NOMO-1 treated with DMSO at 0.1 percent for 48 hours (cell line): ENCODE results near the gene KDM1A.
"Not testable (repeated sequence)": the region's sequence is repeated elsewhere in the genome, so short reads cannot be mapped to it uniquely, and the experiment has no call there.

ENCODE experiments used
- DNase-seq: peaks from one replicate; lab custom pipeline; 2025; ENCODE audit not compliant: unreplicated experiment; lab: John Stamatoyannopoulos, UW

KDM1A gene

DNA sequence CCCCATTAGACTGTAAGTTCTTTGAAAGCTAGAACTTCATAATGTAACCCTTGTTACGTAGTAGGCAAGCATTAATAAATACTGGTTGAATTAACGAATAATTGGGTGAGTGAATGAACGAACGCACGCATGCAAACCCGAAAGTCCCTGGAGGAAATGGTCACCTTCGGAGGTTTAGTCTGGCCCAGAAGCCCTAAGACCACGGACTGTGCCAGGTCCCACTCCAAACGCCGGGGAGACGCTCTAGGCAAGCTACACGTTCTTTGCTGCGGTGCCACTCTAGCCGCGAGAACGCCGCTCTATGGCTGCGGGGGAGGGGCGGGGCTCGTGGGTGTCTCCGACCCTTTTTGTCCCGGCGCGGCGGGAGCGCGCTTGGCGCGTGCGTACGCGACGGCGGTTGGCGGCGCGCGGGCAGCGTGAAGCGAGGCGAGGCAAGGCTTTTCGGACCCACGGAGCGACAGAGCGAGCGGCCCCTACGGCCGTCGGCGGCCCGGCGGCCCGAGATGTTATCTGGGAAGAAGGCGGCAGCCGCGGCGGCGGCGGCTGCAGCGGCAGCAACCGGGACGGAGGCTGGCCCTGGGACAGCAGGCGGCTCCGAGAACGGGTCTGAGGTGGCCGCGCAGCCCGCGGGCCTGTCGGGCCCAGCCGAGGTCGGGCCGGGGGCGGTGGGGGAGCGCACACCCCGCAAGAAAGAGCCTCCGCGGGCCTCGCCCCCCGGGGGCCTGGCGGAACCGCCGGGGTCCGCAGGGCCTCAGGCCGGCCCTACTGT is at the start of gene KDM1A:
KDM1A (plus strand) TSS at position 375 of the 769 bp plus-strand sequence; CDS start at position 504, 129 bp downstream.
- peak; percentile 93 for DNase-seq

DNA sequence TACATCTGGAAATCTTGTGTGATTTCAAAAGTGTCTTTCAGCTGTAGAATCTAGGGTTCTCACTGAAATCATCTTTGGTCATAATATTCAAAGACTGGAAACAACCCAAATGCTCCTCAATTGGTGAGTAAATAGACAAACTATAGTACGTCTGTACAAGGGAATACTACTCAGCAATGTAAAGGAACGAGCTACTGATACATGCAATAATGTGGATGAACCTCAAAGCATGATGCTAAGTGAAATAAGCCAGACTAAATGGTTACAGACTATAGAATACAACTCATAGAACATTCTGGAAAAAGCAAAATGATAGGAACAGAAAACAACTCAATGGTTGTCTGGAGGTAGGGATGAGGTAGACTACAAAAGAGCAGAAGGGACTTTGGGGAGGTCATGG is 49.2 kb upstream of the KDM1A start:
- no peak for DNase-seq

DNA sequence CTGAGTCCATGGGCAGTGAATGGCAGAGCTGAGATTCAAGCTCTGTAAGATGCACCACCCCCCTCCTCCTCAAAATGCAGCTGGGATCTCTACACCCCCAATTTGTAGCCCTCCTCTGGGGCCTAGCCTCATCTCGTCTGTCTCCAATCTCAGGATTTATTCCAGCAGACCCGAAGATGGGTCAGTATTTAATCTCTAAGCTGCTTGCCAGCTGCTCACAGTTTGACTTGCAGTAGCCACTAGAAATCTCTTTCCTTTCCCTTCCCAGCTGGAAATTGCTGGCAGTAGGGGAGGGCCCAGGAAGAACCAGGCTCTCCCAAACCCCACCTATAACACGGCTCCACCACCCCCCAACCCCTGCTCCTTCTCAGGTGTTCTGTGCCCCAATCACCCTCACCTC is 48.1 kb upstream of the KDM1A start:
- DNase-seq = no peak

DNA sequence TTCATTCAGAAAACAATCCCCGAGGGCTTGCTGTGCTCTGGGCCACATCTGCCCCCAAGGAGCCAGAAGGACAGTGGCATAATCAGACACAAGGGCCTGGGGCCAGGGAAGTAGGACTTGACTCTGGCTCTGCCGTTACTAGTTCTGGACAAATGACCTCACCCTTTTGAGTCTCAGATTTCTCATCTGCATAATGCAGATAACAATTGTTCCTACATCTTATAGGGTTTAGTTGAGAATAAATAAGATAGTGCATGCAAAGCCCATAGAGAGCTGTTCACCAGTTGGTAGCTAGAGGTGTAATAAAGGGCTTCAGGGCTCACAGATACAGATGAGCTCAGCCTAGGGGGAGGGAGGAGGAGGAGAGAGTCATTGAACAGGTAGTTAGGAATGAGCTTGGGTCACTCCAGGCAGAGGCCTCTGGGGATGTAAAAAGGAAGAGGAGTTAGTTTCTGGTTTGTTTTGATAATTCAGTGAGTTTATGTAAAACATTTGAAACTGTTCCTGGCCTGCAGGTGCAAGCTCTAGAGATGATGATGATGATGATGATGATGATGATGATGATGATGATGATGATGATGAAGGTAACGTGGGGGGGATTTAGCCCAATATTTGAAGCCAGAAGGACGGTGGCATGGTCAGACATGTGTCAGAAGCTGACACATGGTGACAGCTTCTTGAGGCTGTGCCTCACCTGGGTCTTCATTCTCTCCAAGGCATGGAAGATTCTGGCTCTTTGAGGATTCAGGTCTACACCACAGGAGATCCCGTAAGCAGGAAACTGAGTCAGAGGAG is 47.5 kb upstream of the KDM1A start:
- no peak for DNase-seq

DNA sequence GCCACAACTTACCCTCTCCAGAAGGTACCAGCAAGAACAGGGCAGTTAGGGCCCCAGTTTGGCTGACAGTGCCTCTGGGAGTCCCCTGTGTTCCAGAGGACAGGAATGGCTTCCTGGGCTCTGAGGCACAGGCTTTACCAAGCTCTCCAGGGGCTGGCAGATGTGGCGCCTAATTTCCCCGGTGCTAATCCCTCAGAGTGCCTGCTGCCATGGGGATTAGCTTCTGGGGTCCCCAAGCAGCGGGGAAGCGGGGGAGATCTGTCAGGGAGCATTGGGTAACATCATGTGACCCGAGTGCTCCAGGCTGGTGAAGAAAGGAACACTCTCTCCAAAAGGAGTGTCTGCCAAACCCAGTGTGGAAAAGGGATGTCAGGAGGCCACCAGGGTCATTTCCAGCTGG is 46.5 kb upstream of the KDM1A start, which contains the start of gene LACTBL1:
LACTBL1 (minus strand) TSS at position 107 of the 400 bp plus-strand sequence. CDS start 550 bp downstream, outside the sequence.
- DNase-seq = no peak

DNA sequence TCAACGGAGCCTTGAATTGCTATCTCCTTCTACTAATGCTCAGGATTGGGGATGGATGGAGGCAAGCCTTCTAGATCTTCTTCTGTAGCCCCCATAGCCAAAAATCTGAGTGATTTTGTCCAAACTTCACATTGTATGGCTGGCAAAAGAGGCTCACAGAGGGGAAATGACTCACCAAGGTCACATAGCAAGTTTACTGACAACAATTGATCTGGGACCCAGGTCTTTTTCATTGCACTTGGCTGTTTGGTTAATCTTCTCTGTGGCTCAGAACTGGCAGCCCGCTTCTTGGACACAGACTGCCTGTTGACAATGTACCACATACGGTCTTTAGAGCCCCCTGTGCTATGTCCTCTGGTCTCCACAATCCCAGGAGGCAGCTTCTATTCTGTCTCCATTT is 43.6 kb upstream of the KDM1A start:
- no peak for DNase-seq

DNA sequence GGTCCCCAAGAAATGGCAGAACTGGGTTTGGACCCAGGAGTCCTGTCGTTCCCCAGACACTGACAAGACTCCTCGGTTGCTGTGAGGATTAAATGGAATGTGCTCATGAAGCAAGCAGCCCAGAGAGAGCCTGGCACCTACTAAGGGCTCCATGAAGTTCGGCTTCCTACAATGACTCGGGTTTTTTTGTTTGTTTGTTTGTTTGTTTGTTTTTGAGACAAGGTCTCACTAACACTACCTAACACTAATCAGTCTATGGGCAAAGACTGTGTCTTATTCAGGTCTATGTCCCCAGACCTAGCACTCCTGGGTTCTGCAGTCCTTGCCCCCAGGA is 43.2 kb upstream of the KDM1A start:
- DNase-seq = no peak

DNA sequence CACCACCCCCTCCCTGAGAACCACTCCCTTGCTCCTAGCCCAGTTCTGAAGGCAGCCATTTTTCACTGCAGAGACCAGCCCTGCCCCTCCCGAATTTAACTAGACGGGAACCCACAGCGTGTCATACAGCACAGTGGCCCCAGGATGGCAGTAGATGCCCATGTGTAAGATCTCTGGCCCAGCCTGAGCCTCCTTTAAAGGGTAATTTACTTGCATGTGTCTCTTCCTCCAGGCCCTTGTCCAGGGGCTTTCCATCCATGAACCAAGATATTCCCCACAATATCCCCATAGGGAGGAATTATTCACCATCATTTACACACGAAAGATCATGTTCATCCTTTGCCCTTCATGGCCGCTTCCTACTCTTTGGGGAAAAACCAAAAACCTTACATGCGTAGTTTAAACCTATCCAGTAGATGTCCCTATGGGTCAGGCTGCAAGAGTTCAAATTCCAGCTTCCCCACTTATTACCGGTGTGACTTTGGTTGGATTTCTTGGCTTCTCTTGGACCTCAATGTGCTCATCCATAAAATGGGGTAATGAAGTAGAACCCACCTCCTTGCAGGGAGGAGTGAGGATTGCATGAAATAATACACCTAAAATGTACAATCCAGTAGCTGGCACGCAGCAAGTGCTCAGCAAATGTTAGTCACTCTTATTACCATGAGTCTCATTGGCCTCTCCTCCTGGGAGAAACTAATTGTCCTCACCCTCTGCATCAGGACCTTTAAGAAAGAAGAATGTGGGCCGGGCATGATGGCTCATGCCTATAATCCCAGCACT is 42.6 kb upstream of the KDM1A start:
- peak; percentile 72 for DNase-seq

DNA sequence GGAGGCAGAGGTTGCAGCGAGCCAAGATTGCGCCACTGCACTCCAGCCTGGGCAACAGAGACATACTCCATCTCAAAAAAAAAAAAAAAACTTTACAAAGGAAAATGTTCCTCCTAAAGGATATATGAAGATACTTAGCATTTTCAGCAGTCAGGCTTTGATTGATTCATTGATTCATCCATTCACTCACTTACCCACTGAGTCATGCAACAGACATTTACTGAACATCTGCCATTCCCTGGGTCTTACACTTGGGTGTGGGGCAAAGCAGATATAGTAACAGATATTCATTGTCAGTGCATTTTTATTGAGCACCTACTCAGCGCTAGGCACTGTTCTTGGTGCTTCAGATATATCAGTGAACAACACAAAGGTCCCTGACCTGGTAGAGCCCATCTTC is 41.0 kb upstream of the KDM1A start:
- no peak for DNase-seq

DNA sequence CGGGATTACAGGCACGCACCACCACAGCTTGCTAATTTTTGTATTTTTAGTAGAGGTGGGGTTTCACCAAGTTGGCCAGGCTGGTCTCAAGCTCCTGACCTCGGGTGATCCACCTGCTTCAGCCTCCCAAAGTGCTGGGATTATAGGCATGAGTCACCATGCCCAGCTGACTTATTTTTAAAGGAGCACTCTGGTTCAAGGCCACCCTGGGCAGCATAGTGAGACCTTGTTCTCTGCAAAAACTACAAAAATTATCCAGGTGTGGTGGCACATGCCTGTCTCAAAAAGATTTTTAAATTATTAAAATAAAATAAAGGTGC is 38.8 kb upstream of the KDM1A start:
- not testable (repeated sequence) for DNase-seq

DNA sequence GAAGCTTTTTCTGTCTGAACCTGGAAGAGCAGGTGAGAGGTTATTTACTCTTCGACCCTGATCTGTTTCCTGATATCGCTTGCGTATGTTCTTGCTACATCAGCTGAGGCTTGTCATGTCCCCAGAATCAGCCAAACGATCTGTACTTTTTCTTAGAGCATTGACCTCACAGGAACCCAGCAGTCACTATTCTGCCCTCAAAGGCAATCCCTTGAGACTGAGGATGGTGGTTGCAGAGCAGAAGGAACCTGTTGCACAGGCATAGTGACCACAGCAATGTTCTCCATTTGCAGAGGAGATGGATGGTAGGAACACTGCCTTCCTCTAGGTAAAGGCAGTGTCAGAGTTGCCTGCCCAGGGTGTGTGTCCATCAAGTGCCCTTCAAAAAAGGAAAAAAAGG is 35.3 kb upstream of the KDM1A start:
- no peak for DNase-seq

DNA sequence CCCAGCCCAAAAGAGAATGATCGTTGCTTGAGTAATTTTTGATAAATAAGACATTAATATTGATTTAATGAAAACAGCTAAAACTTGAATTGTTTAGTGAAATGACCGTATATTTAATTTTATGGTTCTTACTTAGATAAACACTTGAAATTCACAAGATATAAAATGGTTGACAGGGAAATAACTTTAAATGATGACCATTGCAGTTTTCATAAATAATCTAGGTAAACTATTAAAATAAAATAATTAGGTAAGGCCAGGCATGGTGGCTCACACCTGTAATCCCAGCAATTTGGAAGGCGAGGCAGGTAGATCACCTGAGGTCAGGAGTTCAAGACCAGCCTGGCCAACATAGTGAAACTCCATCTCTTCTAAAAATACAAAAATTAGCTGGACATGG is 26.9 kb upstream of the KDM1A start:
- DNase-seq = not testable (repeated sequence)

DNA sequence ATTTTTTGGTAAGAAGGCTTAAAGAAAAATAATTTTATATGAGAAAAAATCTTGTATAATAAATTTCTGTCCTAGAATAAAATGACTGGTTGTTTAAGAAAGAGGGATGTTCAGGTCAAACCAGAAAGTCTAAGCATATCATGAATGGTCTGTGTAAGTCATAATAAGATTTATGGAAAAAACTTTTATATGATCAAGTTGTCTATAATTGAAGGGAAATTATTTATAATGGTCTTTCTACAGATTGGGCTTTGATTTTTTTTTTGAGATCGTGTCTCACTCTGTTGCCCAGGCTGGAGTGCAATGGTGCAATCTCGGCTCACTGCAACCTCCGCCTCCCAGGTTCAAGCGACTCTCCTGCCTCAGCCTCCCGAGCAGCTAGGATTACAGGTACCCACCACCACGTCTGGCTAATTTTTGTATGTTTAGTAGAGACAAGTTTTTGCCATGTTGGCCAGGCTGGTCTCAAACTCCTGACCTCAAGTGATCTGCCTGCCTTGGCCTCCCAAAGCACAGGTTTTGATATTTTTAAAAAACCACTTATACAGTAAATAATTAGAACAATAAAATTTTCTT is 26.0 kb upstream of the KDM1A start:
- not testable (repeated sequence) for DNase-seq

DNA sequence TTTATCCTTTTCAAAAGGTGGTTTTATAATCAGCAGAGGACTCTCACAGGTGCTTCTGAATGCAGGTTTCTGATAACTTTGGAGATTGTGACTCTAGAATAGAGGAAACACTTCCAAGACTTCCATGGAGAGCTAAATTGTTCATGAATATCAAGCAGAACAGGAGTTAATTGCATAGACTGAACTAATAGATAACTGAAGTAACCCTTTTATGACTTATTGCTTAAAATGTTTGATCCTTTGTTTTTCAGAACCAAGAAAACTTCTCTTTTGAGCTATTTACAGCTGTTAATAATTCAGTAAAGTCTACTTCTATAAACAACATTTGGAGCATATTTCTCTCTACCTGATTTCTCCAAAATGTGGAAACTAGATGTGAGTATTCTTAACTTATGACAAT is 23.5 kb upstream of the KDM1A start:
- DNase-seq = no peak

DNA sequence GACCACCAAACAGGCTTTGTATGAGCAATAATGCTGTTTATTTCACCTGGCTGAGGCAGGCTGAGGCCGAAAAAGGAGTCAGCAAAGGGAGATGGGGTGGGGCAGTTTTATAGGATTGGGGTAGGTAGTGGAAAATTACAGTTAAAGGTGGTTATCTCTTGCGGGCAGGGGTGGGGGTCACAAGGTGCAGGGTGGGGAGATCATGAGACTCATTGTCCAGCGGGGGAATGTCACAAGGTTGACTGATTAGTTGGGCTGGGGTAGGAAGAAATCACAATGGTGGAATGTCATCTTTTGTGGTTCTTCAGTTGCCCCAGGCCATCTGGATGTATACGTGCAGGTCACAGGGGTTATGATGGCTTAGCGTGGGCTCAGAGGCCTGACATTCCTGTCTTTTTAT is 21.7 kb upstream of the KDM1A start:
- not testable (repeated sequence) for DNase-seq

DNA sequence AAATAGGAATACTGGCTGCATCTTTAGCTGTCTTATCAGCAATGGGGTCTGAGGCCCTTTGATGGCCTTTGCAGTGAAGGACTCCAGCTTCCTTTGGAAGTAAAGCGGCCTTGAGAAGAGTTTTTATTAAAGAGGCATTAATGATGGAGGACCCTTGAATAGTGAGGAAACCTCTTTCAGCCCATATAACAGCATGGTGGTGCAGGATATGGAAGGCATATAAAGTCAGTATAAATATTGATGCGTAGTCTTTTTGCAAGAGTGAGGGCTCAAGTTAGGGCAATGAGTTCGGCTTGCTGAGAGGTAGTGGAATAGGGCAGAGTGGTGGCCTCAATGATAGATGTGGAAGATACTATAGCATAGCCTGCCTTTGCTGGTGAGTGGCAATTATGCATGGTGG is 19.1 kb upstream of the KDM1A start:
- not testable (repeated sequence) for DNase-seq

DNA sequence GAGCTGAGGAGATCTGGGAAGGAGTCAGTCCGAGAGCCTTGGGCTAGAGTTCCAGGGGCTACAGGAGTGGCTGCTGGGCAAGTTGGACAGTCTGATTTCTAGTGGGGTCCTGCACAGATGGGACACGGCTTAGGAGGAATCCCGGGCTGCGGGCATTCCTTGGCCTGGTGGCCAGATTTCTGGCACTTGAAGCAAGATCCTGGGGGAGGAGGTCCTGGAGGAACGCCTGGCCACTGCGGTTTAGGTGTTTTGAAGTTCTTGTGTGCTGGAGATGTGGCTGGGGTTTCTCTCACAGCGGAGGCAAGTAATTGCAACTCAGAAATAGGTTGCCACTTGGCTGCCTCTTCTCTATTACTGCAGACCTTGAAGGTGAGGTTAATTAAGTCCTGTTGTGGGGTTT is 17.1 kb upstream of the KDM1A start:
- DNase-seq = not testable (repeated sequence)

DNA sequence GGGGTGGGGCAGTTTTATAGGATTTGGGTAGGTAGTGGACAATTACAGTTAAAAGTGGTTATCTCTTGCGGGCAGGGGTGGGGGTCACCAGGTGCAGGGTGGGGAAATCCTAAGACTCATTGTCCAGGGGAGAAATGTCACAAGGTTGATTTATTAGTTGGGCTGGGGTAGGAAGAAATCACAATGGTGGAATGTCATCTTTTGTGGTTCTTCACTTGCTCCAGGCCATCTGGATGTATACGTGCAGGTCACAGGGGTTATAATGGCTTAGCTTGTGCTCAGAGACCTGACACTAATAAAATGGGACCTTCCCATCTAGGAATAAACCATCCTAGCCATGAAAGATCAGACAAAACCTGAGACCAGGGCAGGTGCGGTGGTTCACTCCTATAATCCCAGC is 15.2 kb upstream of the KDM1A start:
- DNase-seq = no peak

DNA sequence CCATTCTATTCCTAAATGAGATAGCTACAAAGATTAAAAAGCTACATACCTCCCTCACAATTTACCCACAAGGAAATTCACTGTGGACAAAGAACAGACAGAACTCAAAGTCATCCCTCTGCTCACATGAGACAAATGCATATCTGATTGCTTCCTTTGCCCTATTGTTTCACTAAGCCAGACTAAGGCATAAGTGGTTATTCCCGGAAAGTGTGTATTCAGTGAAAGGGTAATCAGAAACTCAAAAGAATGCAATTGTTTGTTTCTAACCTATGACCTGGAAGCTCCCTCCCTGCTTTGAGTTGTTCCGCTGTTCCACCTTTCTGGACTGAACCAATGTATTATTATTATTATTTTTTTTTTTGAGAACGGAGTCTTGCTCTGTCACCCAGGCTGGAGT is 14.5 kb upstream of the KDM1A start:
- DNase-seq = not testable (repeated sequence)

DNA sequence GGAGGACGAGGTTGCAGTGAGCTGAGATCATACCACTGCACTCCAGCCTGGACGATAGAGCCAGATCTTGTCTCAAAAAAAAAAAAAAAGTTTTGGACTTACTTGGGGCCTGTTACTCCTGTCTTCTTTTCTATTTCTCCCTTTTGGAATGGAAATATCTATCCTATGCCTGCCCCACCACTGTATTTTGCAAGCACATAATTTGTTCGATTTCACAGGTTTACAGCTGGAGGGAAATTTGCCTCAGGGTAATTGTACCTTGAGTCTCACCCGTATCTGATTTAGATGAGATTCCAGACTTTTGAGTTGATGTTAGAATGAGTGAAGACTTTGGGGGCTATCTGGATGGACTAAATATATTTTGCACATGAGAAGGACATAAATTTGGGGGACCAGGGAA is 12.2 kb upstream of the KDM1A start:
- no peak for DNase-seq

DNA sequence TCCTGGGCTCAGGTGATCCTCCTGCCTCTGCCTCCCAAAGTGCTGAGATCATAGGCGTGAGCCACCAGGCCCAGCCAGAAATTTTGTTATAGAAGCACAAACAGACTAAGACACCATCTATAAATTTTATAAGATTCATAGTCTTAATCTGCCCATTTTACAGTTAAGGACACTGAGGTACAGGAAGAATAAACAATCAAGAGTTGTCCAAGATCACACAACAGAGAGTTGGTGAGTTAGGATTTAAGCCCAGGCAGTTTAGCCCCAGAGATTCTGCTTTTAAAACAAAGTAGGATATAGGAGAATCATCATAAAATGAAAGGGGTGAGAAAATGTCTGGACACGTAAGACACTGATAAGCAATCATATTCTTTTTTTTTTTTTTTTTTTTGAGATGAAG is 10.4 kb upstream of the KDM1A start:
- no peak for DNase-seq
